Urothelium cell line (cell line): ENCODE data around the gene ZG16B.
A peak's percentile ranks its signal among the peaks of the same experiment; 100 is the strongest.

ENCODE experiments used
- DNase-seq: peaks from one replicate; pipeline ENCODE4 v3.0.0; 2011; ENCODE audit warnings: low spot score, mixed read lengths
- FAIRE-seq: peaks from 2 replicates; lab custom pipeline; 2011; peaks lifted over from hg19 to GRCh38; lab: Jason Lieb, UNC

ZG16B gene

DNA sequence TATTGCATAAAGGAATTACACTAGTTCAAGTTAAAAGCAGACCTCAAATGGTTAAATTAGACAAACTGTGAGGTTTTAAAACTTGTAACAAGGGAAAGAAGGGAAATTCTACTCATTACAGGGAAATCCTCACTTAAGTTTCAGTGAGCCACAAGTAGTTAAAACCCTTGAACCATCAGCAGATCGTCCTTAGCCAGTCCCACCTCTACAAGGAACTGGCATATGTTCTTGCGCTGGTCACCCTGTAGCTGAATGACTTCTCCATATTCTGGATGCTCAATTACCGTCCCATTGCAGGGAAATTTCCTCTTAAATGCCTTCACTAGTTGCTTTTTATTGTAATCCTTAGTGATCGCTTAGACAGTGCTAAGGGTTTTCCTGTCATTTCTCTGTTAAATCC lies 7.6 kb upstream of the ZG16B start:
- FAIRE-seq: no peak

DNA sequence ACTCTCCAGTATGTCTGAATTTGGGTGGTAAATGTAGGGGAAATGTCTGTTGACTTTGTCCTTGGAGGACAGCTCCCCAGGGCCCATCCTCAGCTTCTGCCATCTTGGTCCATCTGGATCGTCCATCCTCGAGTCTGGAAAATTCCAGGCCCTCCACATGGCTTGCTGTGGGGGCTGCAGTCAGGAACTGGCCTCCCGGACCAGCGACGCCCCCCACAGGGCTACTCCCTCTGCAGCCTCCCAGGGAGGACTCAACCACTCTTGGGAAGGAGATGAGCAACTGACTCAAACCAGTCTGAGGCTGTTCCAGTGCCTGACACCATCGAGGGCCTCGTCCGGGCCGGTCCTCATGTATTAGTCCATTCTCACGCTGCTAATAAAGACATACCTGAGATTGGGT lies 5.5 kb upstream of the ZG16B start:
- DNase-seq (no peak), FAIRE-seq (no peak)

More for the DNA sequence above, 7.6 kb upstream of the ZG16B start:
- no peak for DNase-seq

- DNase-seq (no peak), FAIRE-seq (no peak)
These were observed 4.9 kb upstream of the ZG16B start for GRCh38 chr16:2825049-2825742.

DNA sequence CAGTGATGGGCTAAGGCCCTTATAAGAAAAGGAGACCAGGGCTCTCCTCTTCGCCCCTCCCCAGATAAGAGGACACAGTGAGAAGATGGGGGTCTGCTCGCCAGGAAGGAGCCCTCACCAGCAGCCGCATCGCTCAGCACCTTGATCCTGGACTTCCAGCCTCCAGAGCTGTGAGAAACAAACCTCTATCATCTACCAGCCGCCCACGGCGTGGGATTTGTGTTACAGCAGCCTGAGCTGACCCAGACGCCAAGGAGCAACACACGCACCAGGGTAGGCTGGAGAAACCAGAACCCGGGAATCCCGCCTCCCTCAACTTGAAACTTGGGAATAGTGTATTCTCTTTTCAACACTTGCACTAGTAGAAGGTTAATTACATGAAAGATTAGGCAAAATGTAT lies 4.2 kb upstream of the ZG16B start:
- no peak for FAIRE-seq

GRCh38 chr16:2826591-2827373 lies 3.3 kb upstream of the ZG16B start:
- DNase-seq: no peak
- FAIRE-seq: no peak

More for the DNA sequence above, 4.2 kb upstream of the ZG16B start:
- DNase-seq: no peak

DNA sequence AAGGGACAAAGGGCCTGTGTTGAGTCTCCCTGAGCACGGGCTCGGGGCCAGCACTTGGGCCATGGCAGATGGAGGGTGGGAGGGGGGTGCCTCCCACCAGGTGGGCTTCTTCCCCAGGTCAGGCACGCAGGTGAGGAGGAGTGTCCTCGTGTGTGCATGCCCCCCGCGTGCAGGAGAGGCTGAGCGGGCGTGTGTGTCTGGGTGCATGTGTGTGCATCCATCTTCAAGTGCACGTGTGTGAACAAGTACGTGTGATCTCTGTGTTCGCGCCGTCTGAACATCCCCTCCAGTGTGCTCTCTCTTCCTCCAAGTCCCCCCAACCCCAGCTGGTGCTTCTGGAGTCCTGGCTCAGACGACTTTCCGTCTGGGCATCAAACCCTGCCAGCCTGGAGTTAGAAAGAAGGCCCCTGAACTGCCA lies 2.7 kb upstream of the ZG16B start:
- FAIRE-seq: peak; percentile 79

DNA sequence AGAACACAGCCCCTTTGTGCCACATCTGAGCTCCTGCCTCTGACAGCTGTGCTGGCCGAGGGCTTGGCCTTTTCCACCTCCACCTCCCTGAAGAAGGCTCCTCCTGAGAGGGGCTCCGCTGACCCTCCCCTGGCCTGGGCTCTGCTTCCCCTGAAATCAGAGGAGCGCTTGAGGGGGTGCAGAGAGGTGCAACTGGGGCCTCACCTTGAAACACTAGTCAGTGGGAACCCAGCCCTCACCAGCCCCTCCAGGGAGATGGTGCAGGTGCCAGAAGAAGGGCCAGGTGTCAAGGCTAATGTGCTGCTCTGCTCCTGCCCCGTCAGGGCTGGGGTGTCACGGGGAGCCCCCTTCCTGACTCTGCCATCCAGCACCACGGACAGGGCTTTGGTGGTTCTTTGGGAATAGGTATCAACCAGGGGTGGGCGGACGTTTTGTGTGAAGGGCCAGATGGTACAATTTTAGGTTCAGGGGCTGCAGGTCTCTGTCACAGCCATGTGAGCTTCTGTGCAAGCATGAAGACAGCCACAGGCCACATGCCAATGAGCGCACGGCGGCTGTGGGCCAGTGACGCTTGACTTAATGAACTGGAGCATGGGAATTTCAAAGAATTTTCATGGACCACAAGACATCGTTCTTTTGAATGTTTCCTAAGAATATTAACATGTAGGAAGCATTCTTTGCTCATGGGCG lies 2.1 kb upstream of the ZG16B start:
- DNase-seq: no peak
- FAIRE-seq: no peak

More for the DNA sequence above, 2.7 kb upstream of the ZG16B start:
- no peak for DNase-seq

- no peak for DNase-seq
- FAIRE-seq: no peak
These were observed 1.6 kb upstream of the ZG16B start for GRCh38 chr16:2828521-2828840.

GRCh38 chr16:2828876-2829430 lies 1.1 kb upstream of the ZG16B start:
- FAIRE-seq: no peak

GRCh38 chr16:2830355-2830695 lies 222 bp downstream of the ZG16B start:
- DNase-seq: no peak

More at GRCh38 chr16:2828876-2829430, 1.1 kb upstream of the ZG16B start:
- no peak for DNase-seq

GRCh38 chr16:2831203-2831602 lies 1.1 kb downstream of the ZG16B start:
- DNase-seq (no peak), FAIRE-seq (no peak)

More at GRCh38 chr16:2830355-2830695, 222 bp downstream of the ZG16B start:
- no peak for FAIRE-seq

DNA sequence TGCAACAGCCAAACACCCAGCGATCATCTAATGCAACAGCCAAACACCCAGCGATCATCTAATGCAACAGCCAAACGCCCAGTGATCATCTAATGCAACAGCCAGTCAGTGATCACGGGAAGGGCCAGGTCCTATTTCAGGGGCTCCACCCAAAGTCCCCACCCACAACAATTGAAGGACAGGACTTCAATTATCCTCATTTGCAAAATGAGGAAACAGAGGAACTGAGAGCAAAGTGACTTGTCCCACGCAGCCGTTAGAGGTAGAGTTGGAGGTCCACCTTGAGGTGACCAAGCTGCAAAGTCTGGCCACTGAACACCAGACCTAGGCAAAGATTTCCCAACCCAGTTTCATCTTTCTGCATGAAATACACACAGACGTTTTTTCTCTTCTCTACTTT lies 3.7 kb downstream of the ZG16B start:
- no peak for DNase-seq
- FAIRE-seq: no peak

DNA sequence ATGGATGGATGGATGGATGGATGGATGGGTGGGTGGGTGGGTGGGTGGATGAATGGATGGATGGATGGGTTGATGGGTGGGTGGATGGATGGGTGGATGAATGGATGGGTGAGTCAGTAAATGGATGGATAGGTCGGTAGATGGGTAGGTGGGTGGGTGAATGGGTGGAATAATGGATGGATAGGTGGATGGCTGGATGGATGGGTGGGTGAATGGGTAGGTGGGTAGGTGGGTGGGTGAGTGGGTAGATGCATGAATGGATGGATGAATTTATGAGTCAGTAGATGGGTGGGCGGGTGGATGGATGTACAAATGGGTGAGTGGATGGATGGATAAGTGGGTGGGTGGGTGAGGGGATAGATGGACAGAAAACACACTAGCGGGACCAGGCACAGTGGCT lies 4.9 kb downstream of the ZG16B start:
- DNase-seq (no peak), FAIRE-seq (peak; percentile 93)

DNA sequence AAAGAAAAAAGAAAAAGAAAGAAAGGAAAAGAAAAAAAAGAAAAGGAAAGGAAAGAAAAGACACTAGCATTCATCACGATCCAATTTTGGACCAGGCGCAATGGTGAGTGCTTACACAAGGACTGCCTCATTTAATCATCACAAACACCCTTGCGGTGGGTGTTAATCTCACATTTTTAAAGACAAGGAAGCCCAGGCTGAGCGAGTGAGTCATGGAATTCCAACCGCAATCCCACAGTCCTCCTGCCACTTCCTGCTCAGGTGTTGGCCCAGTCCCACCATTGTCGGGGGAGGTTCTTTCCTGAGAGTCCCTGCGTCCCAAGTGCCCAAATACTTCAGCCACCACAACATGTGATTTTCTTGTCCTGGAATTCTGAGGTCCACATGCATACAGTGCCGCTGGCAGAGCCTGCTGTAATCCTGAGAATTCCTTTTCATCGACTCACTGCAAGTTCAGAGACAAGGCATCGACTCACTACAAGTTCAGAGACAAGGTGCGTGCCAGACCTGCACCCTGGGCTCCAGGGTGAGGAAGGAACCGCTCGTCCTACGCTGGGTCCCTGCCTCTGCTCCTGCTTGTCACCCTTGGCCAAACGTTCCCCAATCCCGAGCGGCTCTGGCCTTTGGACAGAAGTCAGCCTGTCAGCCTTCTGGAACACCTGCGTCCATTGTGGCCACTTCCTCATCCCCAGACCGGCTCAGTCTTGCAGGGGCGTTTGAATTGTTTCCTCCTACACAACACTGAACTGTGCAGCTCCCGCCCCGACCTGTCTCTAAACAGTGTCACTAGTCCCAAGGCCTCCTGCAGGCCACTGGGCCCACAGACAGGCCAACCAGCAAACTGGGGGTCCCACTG lies 5.8 kb downstream of the ZG16B start:
- FAIRE-seq: peak; percentile 98

GRCh38 chr16:2836646-2837508 lies 6.8 kb downstream of the ZG16B start:
- FAIRE-seq (no peak), DNase-seq (peak; percentile 42)

More for the DNA sequence above, 5.8 kb downstream of the ZG16B start:
- peak; percentile 95 for DNase-seq

DNA sequence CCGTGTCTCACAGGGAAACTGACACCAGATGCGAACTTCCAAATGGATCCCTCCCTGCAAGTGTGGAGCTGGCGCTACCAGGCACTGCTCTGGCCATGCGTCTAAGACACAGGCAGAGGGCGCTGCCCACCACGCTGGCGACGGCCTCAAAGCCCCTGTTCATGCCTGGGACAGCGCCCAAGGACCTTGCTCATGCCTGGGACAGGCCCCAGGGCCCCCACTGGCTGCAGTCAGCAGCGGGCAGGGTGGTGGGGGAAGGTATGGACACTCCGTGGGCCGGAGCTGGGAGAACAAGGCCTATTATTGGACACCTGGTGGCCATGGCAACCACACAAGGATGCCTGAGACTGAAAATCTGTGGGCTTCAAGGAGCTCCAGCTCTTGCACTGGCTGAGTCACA lies 8.8 kb downstream of the ZG16B start:
- DNase-seq: peak; percentile 58
- peak; percentile 86 for FAIRE-seq

- peak; percentile 35 for FAIRE-seq
- DNase-seq: no peak
These were observed 9.7 kb downstream of the ZG16B start for GRCh38 chr16:2839650-2840450.

DNA sequence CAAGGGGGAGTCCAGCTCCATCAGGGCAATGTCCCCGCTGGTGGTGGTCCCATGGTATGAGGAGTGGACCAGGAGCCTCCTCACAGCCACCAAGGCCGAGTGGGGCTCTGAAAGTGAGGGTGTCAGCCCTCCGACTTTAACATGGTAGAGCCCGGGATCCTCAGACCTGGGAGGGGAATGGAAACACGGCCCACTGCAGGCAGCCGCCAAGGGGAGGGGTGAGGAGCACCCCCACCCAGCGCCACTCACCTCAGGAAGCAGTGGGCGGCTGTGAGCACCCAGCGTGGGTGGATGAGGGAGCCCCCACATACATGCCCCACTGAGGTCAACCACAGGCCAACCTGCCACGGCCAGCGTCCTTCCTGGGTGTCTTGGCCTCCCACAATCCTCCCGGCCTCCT lies 10.8 kb downstream of the ZG16B start:
- DNase-seq (no peak), FAIRE-seq (no peak)
